ENCODE measurements around the gene WDPCP.

- no peak for TF ChIP-seq POLR2A (IDR thresholded peaks at IDR 0.05)
- no peak for TF ChIP-seq CTCF (IDR thresholded peaks at IDR 0.05)
- TF ChIP-seq POLR2AphosphoS5 (IDR thresholded peaks at IDR 0.05; ENCODE audit: insufficient read depth in 1 of 2, low read depth in 1 of 2) = no peak
Observed at GRCh38 chr2:63494968-63495367, 93.3 kb downstream of the WDPCP start.

Measured in vagina (tissue), 2 donors.